Transverse colon (tissue), 4 donors: ENCODE data around the gene TMEM238L. TPM values are rescaled to one million over a fixed set of nuclear protein-coding genes. Genes with fewer than 3 reads are reported as not detected.

Experiments used
- DNase-seq: peaks from one replicate; pipeline ENCODE4 v3.0.0-alpha.2; 2019
- H3K27ac ChIP-seq, 4 donors: fragments of 200-600 bp; sonication (generic); 2 replicates each; pipeline ENCODE4 v1.5.1; 2016 to 2018; ENCODE audit warnings: inconsistent platforms in 4 of 4
- H3K27me3 ChIP-seq: fragments of 200-600 bp; sonication (generic); 2 replicates; pipeline ENCODE4 v1.5.1; 2017; ENCODE audit warnings: inconsistent platforms
- H3K36me3 ChIP-seq, 4 donors: fragments of 200-600 bp; sonication (generic); 2 replicates each; pipeline ENCODE4 v1.5.1; 2017 to 2019; ENCODE audit warnings: inconsistent platforms in 4 of 4
- H3K4me1 ChIP-seq, 4 donors: fragments of 200-600 bp; sonication (generic); 2 replicates each; pipeline ENCODE4 v1.5.1; 2017 to 2020; ENCODE audit warnings: inconsistent platforms in 4 of 4
- H3K4me3 ChIP-seq, 4 donors: fragments of 200-600 bp; sonication (generic); 1 replicate in 1 of 4; 2 replicates in 3 of 4; pipeline versions ENCODE4 v1.5.1 to v1.6.1; 2017 to 2019; ENCODE audit warnings: inconsistent platforms in 4 of 4
- H3K9me3 ChIP-seq, 2 donors: fragments of 200-600 bp; sonication (generic); 2 replicates each; pipeline ENCODE4 v1.5.1; 2017 to 2019; ENCODE audit warnings: inconsistent platforms in 2 of 2
- EP300 ChIP-seq: sonication (generic); formaldehyde crosslinking; IDR thresholded peaks from one replicate; pipeline ENCODE4 v1.6.1; 2017; ENCODE audit warnings: antibody characterized with exemption, low read depth
- POLR2A ChIP-seq: fragments of 450-650 bp; IDR thresholded peaks from one replicate; pipeline ENCODE4 v1.6.1; 2016; ENCODE audit warnings: antibody characterized with exemption, mild to moderate bottlenecking, moderate library complexity
- POLR2AphosphoS5 ChIP-seq, 3 donors: sonication (generic); formaldehyde crosslinking; IDR thresholded peaks; one replicate each; pipeline ENCODE4 v1.6.1; 2016; ENCODE audit warnings: antibody characterized with exemption in 3 of 3
- WGBS, 2 donors: methylation state at CpG; one replicate each; pipeline ENCODE4 v1.1.5; 2018; ENCODE audit warnings: low coverage in 1 of 2; 5-methylcytosine and 5-hydroxymethylcytosine counted together
- in situ Hi-C, 4 donors: fragments of 200-750 bp; cut with MboI; loops; one replicate each; pipeline versions ENCODE4 v1.15.0 to v1.15.1; 2017; ENCODE audit warnings: low sequenced_read_pairs in 3 of 4, low pct_ligation_motif_present in 1 of 4, low pct_unique_long_range_greater_than_20kb in 1 of 4
- intact Hi-C: fragments of 100-400 bp; cut with DNase I; formaldehyde crosslinking; loops from one replicate; pipeline ENCODE4 v1.15.1; 2023; ENCODE audit warnings: low total_unique reads
- total RNA-seq, 4 donors: library from RNA; depleted of rRNA; stranded (reverse); fragments of >200 nt; gene quantifications; one replicate each; pipeline ENCODE4 v1.1.0, GENCODE V29; 2016
- TF ChIP-seq, protein P1 (sequence below), 5 experiments: fragments of 200-600 bp in 3 of 5; fragments of 450-650 bp in 2 of 5; sonication (generic) in 3 of 5; IDR thresholded peaks; 1 replicate in 2 of 5; 2 replicates in 3 of 5; pipeline ENCODE4 v1.5.1; 2016 to 2017; ENCODE audit warnings: antibody characterized with exemption in 5 of 5, inconsistent platforms in 3 of 5, mild to moderate bottlenecking in 2 of 5, moderate library complexity in 1 of 5

TMEM238L gene
- total RNA-seq, 4 donors from 2014 or later = 34.4 to 66.5 (median 42.5) TPM

DNA sequence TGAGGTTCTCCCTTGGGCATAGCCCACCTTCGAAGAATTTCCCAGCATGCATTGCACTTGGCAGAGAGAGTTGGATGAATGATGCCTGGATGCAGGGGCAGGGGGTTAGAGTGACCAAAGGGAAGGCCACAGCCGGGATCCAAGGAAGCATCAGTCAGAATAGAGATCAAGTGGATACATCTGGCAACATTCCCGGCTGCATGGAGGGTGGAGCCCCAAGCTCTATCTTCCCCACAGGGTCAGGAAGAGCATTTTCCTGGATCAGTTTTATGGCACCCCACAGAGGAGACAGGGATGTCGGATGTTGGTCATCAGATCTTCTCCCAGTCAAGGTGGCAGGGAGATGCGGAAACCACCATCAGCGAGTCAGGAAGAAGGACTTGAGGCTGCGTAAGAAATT is 21.0 kb upstream of the TMEM238L start:
- Histone ChIP-seq H3K36me3 (no peaks in the 10 kb centered on the region), H3K4me1 (peaks cover 0 to 8% (median 3%) of the 10 kb centered on the region in 4 donors), H3K9me3 (no peaks in the 10 kb centered on the region), H3K27ac (no peak overlapping the region), H3K27me3 (no peaks in the 10 kb centered on the region), H3K4me3 (no peak overlapping the region)
- TF ChIP-seq, protein P1, sequence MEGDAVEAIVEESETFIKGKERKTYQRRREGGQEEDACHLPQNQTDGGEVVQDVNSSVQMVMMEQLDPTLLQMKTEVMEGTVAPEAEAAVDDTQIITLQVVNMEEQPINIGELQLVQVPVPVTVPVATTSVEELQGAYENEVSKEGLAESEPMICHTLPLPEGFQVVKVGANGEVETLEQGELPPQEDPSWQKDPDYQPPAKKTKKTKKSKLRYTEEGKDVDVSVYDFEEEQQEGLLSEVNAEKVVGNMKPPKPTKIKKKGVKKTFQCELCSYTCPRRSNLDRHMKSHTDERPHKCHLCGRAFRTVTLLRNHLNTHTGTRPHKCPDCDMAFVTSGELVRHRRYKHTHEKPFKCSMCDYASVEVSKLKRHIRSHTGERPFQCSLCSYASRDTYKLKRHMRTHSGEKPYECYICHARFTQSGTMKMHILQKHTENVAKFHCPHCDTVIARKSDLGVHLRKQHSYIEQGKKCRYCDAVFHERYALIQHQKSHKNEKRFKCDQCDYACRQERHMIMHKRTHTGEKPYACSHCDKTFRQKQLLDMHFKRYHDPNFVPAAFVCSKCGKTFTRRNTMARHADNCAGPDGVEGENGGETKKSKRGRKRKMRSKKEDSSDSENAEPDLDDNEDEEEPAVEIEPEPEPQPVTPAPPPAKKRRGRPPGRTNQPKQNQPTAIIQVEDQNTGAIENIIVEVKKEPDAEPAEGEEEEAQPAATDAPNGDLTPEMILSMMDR (IDR thresholded peaks at IDR 0.05) = no peak
- TF ChIP-seq POLR2A (no peak), EP300 (no peak), POLR2AphosphoS5 (IDR thresholded peaks at IDR 0.05) (no peak)
- 75 to 100% methylated on average over 1 to 7 of the region's 7 CpGs for WGBS, 2 donors
- no peak for DNase-seq
- intact Hi-C loops (no loop called here), in situ Hi-C loops (loop anchor here in 2 of 4 donors (25.0 kb wide), 1 partner anchor 188 kb away; no protein-coding TSS in a partner anchor)

DNA sequence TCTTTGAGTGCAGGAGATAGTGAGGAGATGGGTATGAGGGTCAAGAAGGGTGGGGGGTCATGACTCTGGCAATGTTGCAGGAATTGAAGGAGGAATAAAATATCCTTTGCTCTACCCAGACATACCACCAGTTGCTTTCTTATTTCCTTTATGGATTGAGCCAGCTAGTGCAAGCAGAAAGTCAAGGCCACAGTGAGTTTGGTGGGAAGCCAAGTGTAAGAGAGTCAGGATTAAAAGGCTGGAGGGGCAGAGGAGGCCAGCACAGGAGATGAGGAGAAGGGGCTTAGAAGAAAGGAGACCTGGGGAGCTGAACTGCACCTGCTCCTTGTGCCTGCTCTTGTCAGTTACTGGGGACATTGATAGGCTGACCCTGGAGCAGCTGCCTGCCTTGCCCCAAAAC is 17.9 kb upstream of the TMEM238L start:
- no peak for TF ChIP-seq POLR2AphosphoS5 (IDR thresholded peaks at IDR 0.05)
- TF ChIP-seq, protein P1 (IDR thresholded peaks at IDR 0.05) = no peak
- no peak for TF ChIP-seq EP300
- no peak for TF ChIP-seq POLR2A
- intact Hi-C loops = no loop called here
- no peaks in the 10 kb centered on the region for H3K36me3 ChIP-seq
- H3K27ac ChIP-seq = no peak overlapping the region
- no peaks in the 10 kb centered on the region for H3K27me3 ChIP-seq
- no peak for DNase-seq
- H3K4me1 ChIP-seq = no peaks in the 10 kb centered on the region
- H3K9me3 ChIP-seq = no peaks in the 10 kb centered on the region
- H3K4me3 ChIP-seq = no peak overlapping the region
- in situ Hi-C loops = no loop called here

GRCh38 chr17:10821054-10821453 is 17.2 kb upstream of the TMEM238L start:
- TF ChIP-seq EP300 (no peak), POLR2AphosphoS5 (IDR thresholded peaks at IDR 0.05) (no peak), POLR2A (no peak)
- TF ChIP-seq, protein P1 (IDR thresholded peaks at IDR 0.05) = no peak
- no peaks in the 10 kb centered on the region for H3K4me1 ChIP-seq
- no peaks in the 10 kb centered on the region for H3K27me3 ChIP-seq
- no peaks in the 10 kb centered on the region for H3K36me3 ChIP-seq
- no peak overlapping the region for H3K4me3 ChIP-seq
- in situ Hi-C loops (no loop called here), intact Hi-C loops (no loop called here)
- 20 to 40% methylated on average over 1 to 4 of the region's 4 CpGs for WGBS, 2 donors
- DNase-seq = no peak
- H3K9me3 ChIP-seq = no peaks in the 10 kb centered on the region
- H3K27ac ChIP-seq = no peak overlapping the region

- Histone ChIP-seq H3K27me3 (no peaks in the 10 kb centered on the region), H3K4me3 (no peak overlapping the region), H3K9me3 (no peaks in the 10 kb centered on the region), H3K36me3 (no peaks in the 10 kb centered on the region), H3K4me1 (peaks cover 3 to 36% (median 29%) of the 10 kb centered on the region in 4 donors), H3K27ac (peak overlapping the region; percentile 66 to 83 (median 80))
- DNase-seq = peak; percentile 82
- in situ Hi-C loops = no loop called here
- TF ChIP-seq, protein P1 (IDR thresholded peaks at IDR 0.05) = no peak
- TF ChIP-seq POLR2AphosphoS5 (IDR thresholded peaks at IDR 0.05) (peak in 1 of 3 donors; percentile 34), EP300 (no peak), POLR2A (peak; percentile 12)
- intact Hi-C loops = no loop called here
- WGBS, 2 donors = 34 to 37% methylated on average over 4 to 5 of the region's 5 CpGs
These were observed 11.4 kb upstream of the TMEM238L start for GRCh38 chr17:10815319-10815718.
